ENCODE measurements around the gene GALNT10. TPM values are rescaled to one million over a fixed set of nuclear protein-coding genes. Genes with fewer than 3 reads are reported as not detected.

GALNT10 gene
- total and polyA plus RNA-seq, 2 donors from 2014 or later = 13.0 to 44.3 TPM

GRCh38 chr5:154143211-154143641 is 47.3 kb upstream of the GALNT10 start:
- H3K36me3 ChIP-seq (ENCODE audit: control insufficient read depth in 2 of 3, insufficient read depth in 3 of 3, low read length in 3 of 3) = no peaks in the 10 kb centered on the region
- H3K9ac ChIP-seq (ENCODE audit: low read length in 3 of 3) = no peak overlapping the region
- no peak overlapping the region for H3K4me3 ChIP-seq (ENCODE audit: low read length in 3 of 3)
- intact Hi-C loops (cut with DNase I) = no loop called here
- H3K4me1 ChIP-seq (ENCODE audit: control insufficient read depth in 2 of 3, insufficient read depth in 2 of 3, low read depth in 1 of 3, low read length in 3 of 3) = no peaks in the 10 kb centered on the region
- peak in 2 of 5 donors; percentile 18 to 38 for DNase-seq
- H3K27ac ChIP-seq (ENCODE audit: low read depth in 2 of 2, low read length in 2 of 2) = no peak overlapping the region
- TF ChIP-seq, protein P1, sequence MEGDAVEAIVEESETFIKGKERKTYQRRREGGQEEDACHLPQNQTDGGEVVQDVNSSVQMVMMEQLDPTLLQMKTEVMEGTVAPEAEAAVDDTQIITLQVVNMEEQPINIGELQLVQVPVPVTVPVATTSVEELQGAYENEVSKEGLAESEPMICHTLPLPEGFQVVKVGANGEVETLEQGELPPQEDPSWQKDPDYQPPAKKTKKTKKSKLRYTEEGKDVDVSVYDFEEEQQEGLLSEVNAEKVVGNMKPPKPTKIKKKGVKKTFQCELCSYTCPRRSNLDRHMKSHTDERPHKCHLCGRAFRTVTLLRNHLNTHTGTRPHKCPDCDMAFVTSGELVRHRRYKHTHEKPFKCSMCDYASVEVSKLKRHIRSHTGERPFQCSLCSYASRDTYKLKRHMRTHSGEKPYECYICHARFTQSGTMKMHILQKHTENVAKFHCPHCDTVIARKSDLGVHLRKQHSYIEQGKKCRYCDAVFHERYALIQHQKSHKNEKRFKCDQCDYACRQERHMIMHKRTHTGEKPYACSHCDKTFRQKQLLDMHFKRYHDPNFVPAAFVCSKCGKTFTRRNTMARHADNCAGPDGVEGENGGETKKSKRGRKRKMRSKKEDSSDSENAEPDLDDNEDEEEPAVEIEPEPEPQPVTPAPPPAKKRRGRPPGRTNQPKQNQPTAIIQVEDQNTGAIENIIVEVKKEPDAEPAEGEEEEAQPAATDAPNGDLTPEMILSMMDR (IDR thresholded peaks at IDR 0.05; ENCODE audit: borderline replicate concordance, extremely low read depth, insufficient read depth) = no peak
- no peaks in the 10 kb centered on the region for H3K27me3 ChIP-seq (ENCODE audit: control insufficient read depth, insufficient read depth, low read length)
- no peaks in the 10 kb centered on the region for H3K9me3 ChIP-seq (ENCODE audit: control insufficient read depth in 2 of 3, insufficient read depth in 1 of 3, low read length in 3 of 3)
- FAIRE-seq = no peak

DNA sequence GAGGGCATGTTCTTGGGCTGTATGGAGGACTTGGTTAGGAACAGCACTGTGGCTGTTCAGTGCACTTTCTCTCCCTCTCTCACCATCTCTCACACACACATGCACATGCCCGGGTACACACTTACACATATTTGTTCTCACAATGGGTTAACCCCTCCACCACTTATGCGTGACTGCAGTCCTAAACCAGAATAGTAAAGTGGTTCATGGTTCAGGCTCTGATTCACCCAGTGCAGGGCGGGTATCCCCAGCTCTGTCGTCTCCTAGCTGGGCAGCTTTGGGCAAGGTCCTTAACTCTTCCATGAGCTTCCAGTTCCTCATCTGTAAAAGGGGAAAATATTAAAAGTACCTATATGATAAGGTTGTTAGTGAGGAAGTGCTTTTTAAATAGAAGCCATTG is 45.3 kb upstream of the GALNT10 start:
- Histone ChIP-seq H3K27me3 (ENCODE audit: control insufficient read depth, insufficient read depth, low read length) (no peaks in the 10 kb centered on the region), H3K27ac (ENCODE audit: low read depth in 2 of 2, low read length in 2 of 2) (no peak overlapping the region), H3K36me3 (ENCODE audit: control insufficient read depth in 2 of 3, insufficient read depth in 3 of 3, low read length in 3 of 3) (no peaks in the 10 kb centered on the region), H3K4me1 (ENCODE audit: control insufficient read depth in 2 of 3, insufficient read depth in 2 of 3, low read depth in 1 of 3, low read length in 3 of 3) (no peaks in the 10 kb centered on the region), H3K4me3 (ENCODE audit: low read length in 3 of 3) (no peak overlapping the region), H3K9ac (ENCODE audit: low read length in 3 of 3) (no peak overlapping the region), H3K9me3 (ENCODE audit: control insufficient read depth in 2 of 3, insufficient read depth in 1 of 3, low read length in 3 of 3) (no peaks in the 10 kb centered on the region)
- FAIRE-seq (no peak), DNase-seq (peak in 2 of 5 donors; percentile 25 to 44)
- intact Hi-C loops (cut with DNase I) = no loop called here
- TF ChIP-seq, protein P1 (IDR thresholded peaks at IDR 0.05; ENCODE audit: borderline replicate concordance, extremely low read depth, insufficient read depth) = no peak

GRCh38 chr5:154146409-154146808 is 44.1 kb upstream of the GALNT10 start:
- intact Hi-C loops (cut with DNase I) = no loop called here
- FAIRE-seq = no peak
- H3K36me3 ChIP-seq (ENCODE audit: control insufficient read depth in 2 of 3, insufficient read depth in 3 of 3, low read length in 3 of 3) = no peaks in the 10 kb centered on the region

More at GRCh38 chr5:154146409-154146808, 44.1 kb upstream of the GALNT10 start:
- H3K9ac ChIP-seq (ENCODE audit: low read length in 3 of 3) = no peak overlapping the region
- H3K9me3 ChIP-seq (ENCODE audit: control insufficient read depth in 2 of 3, insufficient read depth in 1 of 3, low read length in 3 of 3) = no peaks in the 10 kb centered on the region
- no peak overlapping the region for H3K27ac ChIP-seq (ENCODE audit: low read depth in 2 of 2, low read length in 2 of 2)
- no peak for DNase-seq
- H3K27me3 ChIP-seq (ENCODE audit: control insufficient read depth, insufficient read depth, low read length) = no peaks in the 10 kb centered on the region
- no peak overlapping the region for H3K4me3 ChIP-seq (ENCODE audit: low read length in 3 of 3)
- H3K4me1 ChIP-seq (ENCODE audit: control insufficient read depth in 2 of 3, insufficient read depth in 2 of 3, low read depth in 1 of 3, low read length in 3 of 3) = no peaks in the 10 kb centered on the region
- TF ChIP-seq, protein P1 (IDR thresholded peaks at IDR 0.05; ENCODE audit: borderline replicate concordance, extremely low read depth, insufficient read depth) = no peak
